ENCODE data around the gene PCSK6. TPM values are rescaled to one million over a fixed set of nuclear protein-coding genes. Genes with fewer than 3 reads are reported as not detected.

The PCSK6 gene
- total RNA-seq, 2 experiments from 2014 or later: 0.57 TPM; not detected in 1

GRCh38 chr15:101440846-101441590 is 48.5 kb downstream of the PCSK6 start:
- H3K27ac ChIP-seq (ENCODE audit: low read depth, low read length, poor library complexity, severe bottlenecking): no peak overlapping the region
- TF ChIP-seq, protein P1, sequence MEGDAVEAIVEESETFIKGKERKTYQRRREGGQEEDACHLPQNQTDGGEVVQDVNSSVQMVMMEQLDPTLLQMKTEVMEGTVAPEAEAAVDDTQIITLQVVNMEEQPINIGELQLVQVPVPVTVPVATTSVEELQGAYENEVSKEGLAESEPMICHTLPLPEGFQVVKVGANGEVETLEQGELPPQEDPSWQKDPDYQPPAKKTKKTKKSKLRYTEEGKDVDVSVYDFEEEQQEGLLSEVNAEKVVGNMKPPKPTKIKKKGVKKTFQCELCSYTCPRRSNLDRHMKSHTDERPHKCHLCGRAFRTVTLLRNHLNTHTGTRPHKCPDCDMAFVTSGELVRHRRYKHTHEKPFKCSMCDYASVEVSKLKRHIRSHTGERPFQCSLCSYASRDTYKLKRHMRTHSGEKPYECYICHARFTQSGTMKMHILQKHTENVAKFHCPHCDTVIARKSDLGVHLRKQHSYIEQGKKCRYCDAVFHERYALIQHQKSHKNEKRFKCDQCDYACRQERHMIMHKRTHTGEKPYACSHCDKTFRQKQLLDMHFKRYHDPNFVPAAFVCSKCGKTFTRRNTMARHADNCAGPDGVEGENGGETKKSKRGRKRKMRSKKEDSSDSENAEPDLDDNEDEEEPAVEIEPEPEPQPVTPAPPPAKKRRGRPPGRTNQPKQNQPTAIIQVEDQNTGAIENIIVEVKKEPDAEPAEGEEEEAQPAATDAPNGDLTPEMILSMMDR (conservative IDR thresholded peaks at IDR 0.05; ENCODE audit: low read length): no peak
- no peak for TF ChIP-seq EZH2phosphoT487 (IDR thresholded peaks at IDR 0.05; ENCODE audit: borderline replicate concordance, low read depth, low read length)
- H3K9me3 ChIP-seq (ENCODE audit: low read length): no peaks in the 10 kb centered on the region
- H3K4me3 ChIP-seq (ENCODE audit: low read depth, low read length, poor library complexity, severe bottlenecking): no peak overlapping the region
- H3K36me3 ChIP-seq (ENCODE audit: insufficient read depth, low read length): no peaks in the 10 kb centered on the region
- DNase-seq (ENCODE audit: low spot score): no peak
- BruUV-seq (replicated peaks): no TSS peak
- no peak overlapping the region for H3K4me2 ChIP-seq (ENCODE audit: low read length)
- no peaks in the 10 kb centered on the region for H3K9me2 ChIP-seq (ENCODE audit: insufficient read depth, low read length)
- H3K79me2 ChIP-seq (ENCODE audit: insufficient read depth, low read depth, low read length): no peaks in the 10 kb centered on the region
- ChIA-PET CTCF (ENCODE audit: unreplicated experiment) (no interaction called here), POLR2A (no interaction called here)
- H3K4me1 ChIP-seq (ENCODE audit: insufficient read depth, low read length, poor library complexity, severe bottlenecking): no peaks in the 10 kb centered on the region
- H2AFZ ChIP-seq (ENCODE audit: low read length): no peak overlapping the region
- intact Hi-C loops (cut with micrococcal nuclease; ENCODE audit: unreplicated experiment): no loop called here
- no peaks in the 10 kb centered on the region for H4K20me1 ChIP-seq (ENCODE audit: insufficient read depth, low read length)

DNA sequence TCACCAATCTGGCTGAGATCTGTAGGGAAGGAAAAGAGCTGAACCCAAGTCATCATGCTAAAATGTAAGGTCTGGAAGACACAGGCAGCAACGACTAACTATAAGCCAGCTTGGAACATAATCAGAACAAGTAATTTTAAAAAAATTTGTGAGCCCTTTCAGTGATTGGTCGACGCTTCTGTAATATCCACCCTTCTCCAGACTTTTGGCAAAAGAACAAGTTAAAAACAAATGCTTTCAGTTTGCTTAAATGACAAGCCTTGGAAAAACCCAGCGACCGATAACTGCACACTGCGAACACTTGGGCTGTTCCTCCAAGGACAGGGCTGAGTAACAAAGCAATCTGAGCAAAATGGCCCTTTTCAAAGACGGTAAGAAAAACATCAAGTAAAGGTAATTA is 49.6 kb downstream of the PCSK6 start:
- CTCF ChIA-PET (ENCODE audit: unreplicated experiment): no interaction called here
- Histone ChIP-seq H3K4me3 (ENCODE audit: low read depth, low read length, poor library complexity, severe bottlenecking) (no peak overlapping the region), H3K27ac (ENCODE audit: low read depth, low read length, poor library complexity, severe bottlenecking) (no peak overlapping the region), H2AFZ (ENCODE audit: low read length) (no peak overlapping the region), H3K9me3 (ENCODE audit: low read length) (no peaks in the 10 kb centered on the region), H3K79me2 (ENCODE audit: insufficient read depth, low read depth, low read length) (no peaks in the 10 kb centered on the region), H4K20me1 (ENCODE audit: insufficient read depth, low read length) (no peaks in the 10 kb centered on the region), H3K9me2 (ENCODE audit: insufficient read depth, low read length) (no peaks in the 10 kb centered on the region), H3K36me3 (ENCODE audit: insufficient read depth, low read length) (no peaks in the 10 kb centered on the region), H3K4me1 (ENCODE audit: insufficient read depth, low read length, poor library complexity, severe bottlenecking) (no peaks in the 10 kb centered on the region), H3K4me2 (ENCODE audit: low read length) (no peak overlapping the region)
- TF ChIP-seq, protein P1 (conservative IDR thresholded peaks at IDR 0.05; ENCODE audit: low read length): no peak
- TF ChIP-seq EZH2phosphoT487 (IDR thresholded peaks at IDR 0.05; ENCODE audit: borderline replicate concordance, low read depth, low read length): no peak
- intact Hi-C loops (cut with micrococcal nuclease; ENCODE audit: unreplicated experiment): no loop called here
- no TSS peak for BruUV-seq (replicated peaks)
- no peak for DNase-seq (ENCODE audit: low spot score)
- POLR2A ChIA-PET: no interaction called here

- Histone ChIP-seq H3K9me2 (ENCODE audit: insufficient read depth, low read length) (no peaks in the 10 kb centered on the region), H3K9me3 (ENCODE audit: low read length) (no peaks in the 10 kb centered on the region), H4K20me1 (ENCODE audit: insufficient read depth, low read length) (no peaks in the 10 kb centered on the region), H3K4me2 (ENCODE audit: low read length) (no peak overlapping the region), H2AFZ (ENCODE audit: low read length) (no peak overlapping the region), H3K4me1 (ENCODE audit: insufficient read depth, low read length, poor library complexity, severe bottlenecking) (no peaks in the 10 kb centered on the region), H3K36me3 (ENCODE audit: insufficient read depth, low read length) (no peaks in the 10 kb centered on the region), H3K79me2 (ENCODE audit: insufficient read depth, low read depth, low read length) (no peaks in the 10 kb centered on the region), H3K27ac (ENCODE audit: low read depth, low read length, poor library complexity, severe bottlenecking) (no peak overlapping the region), H3K4me3 (ENCODE audit: low read depth, low read length, poor library complexity, severe bottlenecking) (no peak overlapping the region)
- ChIA-PET CTCF (ENCODE audit: unreplicated experiment) (no interaction called here), POLR2A (interaction anchor here (0.7 kb wide), 1 partner anchor 44 kb away, joined by 3 read pairs; no protein-coding TSS in a partner anchor)
- intact Hi-C loops (cut with micrococcal nuclease; ENCODE audit: unreplicated experiment): no loop called here
- TF ChIP-seq, protein P1 (conservative IDR thresholded peaks at IDR 0.05; ENCODE audit: low read length): no peak
- TF ChIP-seq EZH2phosphoT487 (IDR thresholded peaks at IDR 0.05; ENCODE audit: borderline replicate concordance, low read depth, low read length): no peak
- DNase-seq (ENCODE audit: low spot score): no peak
- BruUV-seq (replicated peaks): no TSS peak
These were observed 50.1 kb downstream of the PCSK6 start for GRCh38 chr15:101439285-101439919.
